CD4-positive, alpha-beta T cell treated with Interferon alpha-2 for 1 hour (primary cell): ENCODE data around the gene LANCL3.
A peak's percentile ranks its signal among the peaks of the same experiment; 100 is the strongest.
"Not testable (repeated sequence)": the region's sequence is repeated elsewhere in the genome, so short reads cannot be mapped to it uniquely, and the experiment has no call there.

Source experiments
- DNase-seq, 2 donors: peaks; one replicate each; pipeline ENCODE4 v3.0.0-alpha.2; 2020 to 2022

LANCL3 gene

GRCh38 chrX:37571426-37572107 lies at the start of gene LANCL3:
TSS of gene LANCL3 (plus strand) at chrX:37571661. CDS start at chrX:37571871, 210 bp downstream.
- DNase-seq = peak; percentile 14 to 39

DNA sequence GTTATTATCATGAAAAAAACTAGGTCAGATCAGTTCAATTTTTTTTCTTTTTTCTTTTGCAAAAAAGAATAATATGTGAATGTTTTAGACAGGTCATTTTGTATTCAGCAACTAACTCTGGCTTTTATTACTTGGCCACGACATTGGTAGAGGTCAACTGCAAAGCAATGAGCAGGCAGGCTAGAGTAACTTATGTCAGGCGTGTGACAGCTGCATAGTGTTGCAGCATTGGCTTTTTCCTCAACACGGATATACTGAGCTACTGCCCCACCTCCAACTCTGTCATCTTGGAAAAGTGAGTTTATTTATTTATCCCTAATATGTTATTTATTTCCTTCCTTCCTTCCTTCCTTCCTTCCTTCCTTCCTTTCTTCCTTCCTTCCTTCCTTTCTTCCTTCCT lies 47.8 kb upstream of the LANCL3 start:
- not testable (repeated sequence) for DNase-seq

DNA sequence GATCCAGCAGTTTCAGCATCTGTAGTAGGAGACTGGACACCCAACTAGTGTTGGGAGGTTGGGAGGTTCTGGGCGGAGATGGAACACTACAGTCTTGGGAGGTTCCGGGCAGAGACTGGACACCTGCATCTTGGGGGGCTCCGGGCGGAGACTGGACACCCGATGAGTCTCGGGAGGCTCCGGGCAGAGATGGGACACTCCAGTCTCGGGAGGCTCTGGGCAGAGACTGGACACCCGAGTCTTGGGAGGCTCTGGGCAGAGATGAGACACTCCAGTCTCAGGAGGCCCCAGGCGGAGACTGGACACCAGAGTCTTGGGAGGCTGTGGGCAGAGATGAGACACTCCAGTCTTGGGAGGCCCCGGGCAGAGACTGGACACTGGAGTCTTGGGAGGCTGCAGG lies 29.5 kb upstream of the LANCL3 start:
- DNase-seq = no peak

- no peak for DNase-seq
These were observed 28.7 kb upstream of the LANCL3 start for GRCh38 chrX:37542791-37543190.

GRCh38 chrX:37543324-37543723 lies 28.1 kb upstream of the LANCL3 start:
- DNase-seq = no peak

- DNase-seq = not testable (repeated sequence)
These were observed 26.9 kb upstream of the LANCL3 start for GRCh38 chrX:37544531-37544930.

- DNase-seq = no peak
These were observed 26.4 kb upstream of the LANCL3 start for GRCh38 chrX:37545066-37545465.

DNA sequence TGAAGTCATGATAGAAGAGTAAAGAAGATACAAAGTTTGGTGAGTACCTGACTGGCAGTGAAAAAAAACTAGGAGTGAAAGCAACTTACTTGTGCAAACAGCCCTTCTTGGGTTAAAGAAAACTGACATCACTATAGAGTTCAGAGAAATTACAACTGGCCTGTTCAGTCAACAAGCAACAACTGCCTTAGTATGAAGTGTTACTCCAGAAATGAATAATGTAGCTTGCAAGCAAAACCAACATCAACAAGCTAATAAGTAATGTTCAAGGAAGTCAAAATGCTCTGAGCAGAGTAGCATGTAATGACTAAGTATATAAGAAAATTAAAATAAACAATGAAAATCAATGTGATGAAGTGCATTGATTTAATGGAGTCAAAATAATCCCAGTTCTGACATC lies 21.8 kb upstream of the LANCL3 start:
- not testable (repeated sequence) for DNase-seq

GRCh38 chrX:37553476-37553875 lies 18.0 kb upstream of the LANCL3 start:
- no peak for DNase-seq

DNA sequence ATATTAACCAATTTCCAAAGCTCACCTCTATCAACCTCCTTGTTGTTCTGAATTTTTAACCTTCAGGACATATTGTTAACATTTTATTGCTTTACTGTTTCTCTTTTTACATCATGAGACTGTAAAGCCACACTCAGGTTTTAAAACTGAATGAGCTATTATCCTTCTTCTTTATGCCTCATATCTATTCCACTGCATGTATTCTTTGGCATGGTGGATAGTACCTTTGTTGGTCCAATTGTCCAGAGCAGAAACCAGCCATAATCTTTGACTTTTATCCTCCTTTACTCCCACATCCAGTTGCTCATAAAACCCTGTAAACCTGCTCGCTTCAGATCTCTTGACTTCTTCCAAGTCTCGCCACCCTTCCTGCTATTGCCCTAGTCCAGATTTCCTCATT lies 6.2 kb upstream of the LANCL3 start:
- not testable (repeated sequence) for DNase-seq

DNA sequence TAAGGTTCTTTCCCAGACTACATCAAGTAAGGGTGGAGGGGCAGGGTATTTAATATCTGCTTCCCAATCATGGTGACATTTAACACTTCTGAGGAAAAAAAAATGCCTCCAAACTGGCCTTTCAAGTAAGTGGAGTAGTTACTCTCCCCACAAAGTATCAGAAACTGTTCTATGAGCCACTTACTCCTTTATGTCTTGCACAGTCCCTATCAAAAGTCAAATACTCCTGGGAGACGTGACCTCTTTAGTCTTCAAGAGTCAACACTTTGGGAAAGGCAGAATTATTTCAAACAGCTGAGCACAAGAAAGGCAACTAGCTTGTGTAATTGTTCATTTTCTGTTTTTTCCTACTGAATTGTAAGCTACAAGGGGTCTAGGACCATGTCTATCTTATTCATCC lies 1.1 kb upstream of the LANCL3 start:
- not testable (repeated sequence) for DNase-seq

- peak; percentile 12 to 17 for DNase-seq
These were observed 687 bp downstream of the LANCL3 start for GRCh38 chrX:37572108-37572587.

- not testable (repeated sequence) for DNase-seq
These were observed 1.7 kb downstream of the LANCL3 start for GRCh38 chrX:37573121-37573520.

- no peak for DNase-seq
These were observed 6.6 kb downstream of the LANCL3 start for GRCh38 chrX:37578045-37578444.

DNA sequence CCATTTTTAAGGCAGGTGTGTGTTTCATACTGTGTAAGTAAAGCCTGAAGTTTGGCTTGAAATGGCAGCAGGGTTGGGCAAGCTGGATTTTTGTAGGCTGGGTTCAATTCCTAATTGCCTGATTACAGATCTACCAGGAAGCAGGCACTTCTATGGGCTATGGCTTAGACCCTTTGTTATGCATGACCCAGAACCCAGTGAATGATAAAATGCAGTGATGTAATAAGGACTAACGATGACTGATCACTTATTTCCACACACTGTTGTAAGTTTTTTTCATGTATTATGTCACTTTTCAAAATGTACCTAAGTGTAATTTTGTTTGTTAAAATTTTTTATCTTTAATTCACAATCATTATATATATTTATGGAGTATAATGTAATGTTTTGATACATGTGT lies 8.6 kb downstream of the LANCL3 start:
- no peak for DNase-seq

GRCh38 chrX:37587337-37587736 lies 15.9 kb downstream of the LANCL3 start:
- not testable (repeated sequence) for DNase-seq

- DNase-seq = no peak
These were observed 18.6 kb downstream of the LANCL3 start for GRCh38 chrX:37590047-37590446.

GRCh38 chrX:37594755-37595382 lies 23.4 kb downstream of the LANCL3 start:
- no peak for DNase-seq

DNA sequence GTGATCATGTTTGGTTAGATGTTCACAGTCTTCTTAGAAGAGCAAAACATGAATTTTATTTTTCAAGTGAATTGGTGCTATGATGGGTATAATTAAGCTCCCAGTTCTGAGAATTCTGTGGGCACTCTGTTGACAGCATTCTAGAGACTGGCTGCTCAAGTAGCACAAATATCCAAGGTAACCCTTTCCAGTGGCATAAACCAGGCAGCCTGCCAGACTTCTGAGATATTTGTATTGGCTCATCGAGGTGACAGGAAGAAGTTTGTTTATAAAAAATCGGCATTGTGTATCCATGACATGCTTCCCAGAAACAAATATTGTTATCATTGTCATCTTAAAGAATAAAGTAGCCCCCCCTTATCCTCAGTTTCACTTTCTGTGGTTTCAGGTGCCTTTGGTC lies 28.3 kb downstream of the LANCL3 start:
- no peak for DNase-seq

DNA sequence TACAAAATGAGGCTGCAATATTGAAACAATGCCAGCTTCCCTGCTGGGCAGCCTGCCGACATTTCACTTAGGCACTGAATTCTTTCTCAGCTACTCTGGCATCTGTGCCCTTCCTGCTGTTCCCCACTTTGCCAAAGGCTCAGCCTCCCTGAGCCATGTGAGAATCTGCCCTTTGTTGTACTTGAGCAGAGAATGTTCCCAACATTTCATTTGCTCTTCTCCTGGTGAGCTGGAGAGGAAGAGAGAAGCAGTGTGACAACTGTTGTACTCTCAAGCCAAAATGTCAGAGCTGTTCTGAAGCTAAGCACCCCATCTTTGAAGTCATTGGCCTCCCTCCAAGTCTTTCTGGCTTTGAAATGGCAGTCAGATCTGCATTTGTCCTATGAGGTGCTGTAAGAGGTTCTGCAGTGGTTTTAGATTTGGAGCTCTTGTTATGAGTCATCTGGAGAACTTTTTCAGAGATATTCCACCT lies 32.5 kb downstream of the LANCL3 start:
- no peak for DNase-seq

- no peak for DNase-seq
These were observed 35.8 kb downstream of the LANCL3 start for GRCh38 chrX:37607243-37607642.

GRCh38 chrX:37608156-37608555 lies 36.7 kb downstream of the LANCL3 start:
- no peak for DNase-seq

DNA sequence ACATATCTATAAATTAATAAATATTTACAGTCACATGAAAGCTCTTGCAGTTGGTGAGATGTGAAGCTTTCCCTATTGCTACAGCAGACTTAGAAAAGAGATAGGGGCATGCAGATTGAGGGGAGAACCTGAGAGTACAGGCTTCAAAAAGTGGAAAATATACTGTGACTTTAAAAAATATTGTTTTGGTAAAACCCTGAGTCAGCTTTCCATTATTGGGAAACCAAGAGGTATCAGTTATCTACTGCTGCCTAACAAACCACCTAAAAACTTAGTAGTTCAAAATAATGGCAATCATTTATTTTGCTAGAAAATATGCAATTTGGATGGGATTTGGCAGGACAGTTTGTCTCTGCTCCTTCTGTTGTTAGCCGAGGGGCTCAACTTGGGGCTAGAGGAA lies 38.3 kb downstream of the LANCL3 start:
- no peak for DNase-seq

DNA sequence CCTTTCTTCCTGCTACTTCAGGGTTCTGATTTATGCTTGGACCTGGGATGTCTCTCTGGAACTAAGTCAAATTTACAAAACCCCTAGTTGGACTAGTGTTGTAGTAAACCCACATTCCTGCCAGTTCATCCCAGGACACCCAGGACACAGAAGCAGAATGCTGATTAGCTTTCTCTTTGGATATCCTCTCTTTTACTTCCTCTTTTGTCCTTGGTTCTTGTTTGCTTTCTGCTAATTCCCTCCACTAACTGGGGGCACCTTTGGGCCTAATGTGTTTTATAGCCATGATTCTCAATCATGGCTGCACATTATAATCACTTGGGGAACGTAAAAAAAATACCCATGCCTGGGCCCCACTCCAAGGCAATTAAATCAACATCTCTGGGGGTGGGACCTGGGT lies 42.5 kb downstream of the LANCL3 start:
- no peak for DNase-seq
